ENCODE results near the gene DAPK1. TPM values are rescaled to one million over a fixed set of nuclear protein-coding genes. Genes with fewer than 3 reads are reported as not detected.

The DAPK1 gene
- total and polyA plus RNA-seq, 2 donors (not counting 1 experiment from before 2014, with no cell fraction given): 1.7 to 2.8 TPM

- Mint-ChIP-seq H3K4me1 (no peaks in the 10 kb centered on the region), H3K4me3 (no peak overlapping the region), H3K9me3 (ENCODE audit: insufficient read depth) (peaks cover 6% of the 10 kb centered on the region), H3K27ac (no peak overlapping the region), H3K27me3 (peaks cover 4% of the 10 kb centered on the region)
- TF ChIP-seq EZH2 (IDR thresholded peaks at IDR 0.05; ENCODE audit: borderline replicate concordance, insufficient read depth, low read depth, low read length, poor library complexity, severe bottlenecking) (no peak), CTCF (IDR thresholded peaks at IDR 0.05) (no peak)
- POLR2A ChIA-PET: no interaction called here
- ATAC-seq (ENCODE audit: low read depth): no peak
- peaks cover 0 to 8% (median 2%) of the 10 kb centered on the region in 4 experiments for H3K27me3 ChIP-seq (replicated peaks in 1 of 4; ENCODE audit: control extremely low read depth in 1 of 4, control insufficient read depth in 3 of 4, insufficient read depth in 4 of 4, low read length in 3 of 4)
- no peak overlapping the region for H3K4me3 ChIP-seq (ENCODE audit: control extremely low read depth in 1 of 5, extremely low read depth in 1 of 5, insufficient read depth in 1 of 5, low read depth in 2 of 5, low read length in 4 of 5)
- CTCF ChIA-PET: no interaction called here
- H2AFZ ChIP-seq (ENCODE audit: insufficient read depth, low read depth, low read length, poor library complexity, severe bottlenecking): no peak overlapping the region
- no peaks in the 10 kb centered on the region for H3K36me3 ChIP-seq (replicated peaks in 1 of 2; ENCODE audit: control extremely low read depth in 1 of 2, control insufficient read depth in 1 of 2, extremely low read depth in 1 of 2, insufficient read depth in 2 of 2, low read length in 1 of 2)
- no peaks in the 10 kb centered on the region for H3K4me1 ChIP-seq (ENCODE audit: control insufficient read depth in 2 of 2, insufficient read depth in 2 of 2, low read length in 2 of 2)
- no peak overlapping the region for H3K9ac ChIP-seq (ENCODE audit: low read length)
- WGBS (ENCODE audit: insufficient coverage): 50% methylated on average over 2 of the region's 7 CpGs
- no peaks in the 10 kb centered on the region for H4K20me1 ChIP-seq (ENCODE audit: control insufficient read depth, insufficient read depth, low read length, poor library complexity, severe bottlenecking)
- intact Hi-C loops (cut with micrococcal nuclease): no loop called here
- no peaks in the 10 kb centered on the region for H3K79me2 ChIP-seq (ENCODE audit: control insufficient read depth, insufficient read depth, low read length)
- H3K27ac ChIP-seq (ENCODE audit: low read length in 2 of 2): no peak overlapping the region
- no peak overlapping the region for H3K4me2 ChIP-seq (replicated peaks; ENCODE audit: low read depth, low read length, poor library complexity, severe bottlenecking)
- H3K9me3 ChIP-seq (ENCODE audit: control extremely low read depth in 1 of 3, control insufficient read depth in 2 of 3, insufficient read depth in 1 of 3, low read length in 2 of 3): peaks cover 0 to 15% (median 1%) of the 10 kb centered on the region in 3 donors
- DNase-seq: no peak
Measured at GRCh38 chr9:87603854-87604490, 106.3 kb downstream of the DAPK1 start.

GRCh38 chr9:87604886-87605588 is 107.4 kb downstream of the DAPK1 start:
- ChIA-PET POLR2A (no interaction called here), CTCF (no interaction called here)
- H3K4me2 ChIP-seq (replicated peaks; ENCODE audit: low read depth, low read length, poor library complexity, severe bottlenecking): no peak overlapping the region
- H3K36me3 ChIP-seq (replicated peaks in 1 of 2; ENCODE audit: control extremely low read depth in 1 of 2, control insufficient read depth in 1 of 2, extremely low read depth in 1 of 2, insufficient read depth in 2 of 2, low read length in 1 of 2): no peaks in the 10 kb centered on the region
- TF ChIP-seq EZH2 (IDR thresholded peaks at IDR 0.05; ENCODE audit: borderline replicate concordance, insufficient read depth, low read depth, low read length, poor library complexity, severe bottlenecking): no peak
- TF ChIP-seq CTCF (IDR thresholded peaks at IDR 0.05): no peak
- H3K9me3 Mint-ChIP-seq (ENCODE audit: insufficient read depth): peaks cover 6% of the 10 kb centered on the region
- peaks cover 4% of the 10 kb centered on the region for H3K27me3 Mint-ChIP-seq
- H3K9ac ChIP-seq (ENCODE audit: low read length): no peak overlapping the region
- H3K27ac ChIP-seq (ENCODE audit: low read length in 2 of 2): no peak overlapping the region
- H3K79me2 ChIP-seq (ENCODE audit: control insufficient read depth, insufficient read depth, low read length): no peaks in the 10 kb centered on the region
- DNase-seq (no peak), ATAC-seq (ENCODE audit: low read depth) (no peak)
- peaks cover 0 to 15% (median 1%) of the 10 kb centered on the region in 3 donors for H3K9me3 ChIP-seq (ENCODE audit: control extremely low read depth in 1 of 3, control insufficient read depth in 2 of 3, insufficient read depth in 1 of 3, low read length in 2 of 3)
- no peak overlapping the region for H3K27ac Mint-ChIP-seq
- intact Hi-C loops (cut with micrococcal nuclease): no loop called here
- H4K20me1 ChIP-seq (ENCODE audit: control insufficient read depth, insufficient read depth, low read length, poor library complexity, severe bottlenecking): no peaks in the 10 kb centered on the region
- 67% methylated on average over 23 of the region's 23 CpGs for WGBS (ENCODE audit: insufficient coverage)
- peak overlapping the region; percentile 6 for H2AFZ ChIP-seq (ENCODE audit: insufficient read depth, low read depth, low read length, poor library complexity, severe bottlenecking)
- H3K4me3 ChIP-seq (ENCODE audit: control extremely low read depth in 1 of 5, extremely low read depth in 1 of 5, insufficient read depth in 1 of 5, low read depth in 2 of 5, low read length in 4 of 5): no peak overlapping the region
- no peaks in the 10 kb centered on the region for H3K4me1 Mint-ChIP-seq
- no peaks in the 10 kb centered on the region for H3K4me1 ChIP-seq (ENCODE audit: control insufficient read depth in 2 of 2, insufficient read depth in 2 of 2, low read length in 2 of 2)
- H3K4me3 Mint-ChIP-seq: no peak overlapping the region
- peaks cover 0 to 8% (median 2%) of the 10 kb centered on the region in 4 experiments for H3K27me3 ChIP-seq (replicated peaks in 1 of 4; ENCODE audit: control extremely low read depth in 1 of 4, control insufficient read depth in 3 of 4, insufficient read depth in 4 of 4, low read length in 3 of 4)
